NCI-H748 (cell line): ENCODE results near the gene NKIRAS2.

ENCODE experiments used
- DNase-seq: peaks from one replicate; lab custom pipeline; 2025; ENCODE audit not compliant: unreplicated experiment; lab: John Stamatoyannopoulos, UW

The NKIRAS2 gene

GRCh38 chr17:42053731-42054500, 34.0 kb downstream of the NKIRAS2 start:
- DNase-seq, result no peak

- DNase-seq, result peak; percentile 17
Measured at GRCh38 chr17:42055027-42055426, 35.1 kb downstream of the NKIRAS2 start.

GRCh38 chr17:42055496-42055895, 35.6 kb downstream of the NKIRAS2 start:
- no peak for DNase-seq

GRCh38 chr17:42056635-42057034, 36.7 kb downstream of the NKIRAS2 start:
- no peak for DNase-seq

- DNase-seq, result no peak
Measured at GRCh38 chr17:42058063-42058462, 38.2 kb downstream of the NKIRAS2 start.

- DNase-seq, result no peak
Measured at GRCh38 chr17:42059815-42060214, 39.9 kb downstream of the NKIRAS2 start.

- DNase-seq, result no peak
Measured at GRCh38 chr17:42060231-42060630, 40.3 kb downstream of the NKIRAS2 start.

- DNase-seq, result no peak
Measured at GRCh38 chr17:42061646-42062487, 42.0 kb downstream of the NKIRAS2 start.

GRCh38 chr17:42062681-42063080, 42.8 kb downstream of the NKIRAS2 start:
- no peak for DNase-seq

- DNase-seq, result no peak
Measured at GRCh38 chr17:42065201-42065600, 45.3 kb downstream of the NKIRAS2 start.

- DNase-seq, result peak; percentile 44
Measured at GRCh38 chr17:42067371-42068091, 47.6 kb downstream of the NKIRAS2 start.

GRCh38 chr17:42068979-42069378, 49.1 kb downstream of the NKIRAS2 start:
- DNase-seq, result no peak

- DNase-seq, result no peak
Measured at GRCh38 chr17:42071810-42072209, 51.9 kb downstream of the NKIRAS2 start.

GRCh38 chr17:42072323-42073187, 52.7 kb downstream of the NKIRAS2 start:
- DNase-seq, result no peak
